K562 (cell line): Measurements from ENCODE around the gene ICAM3. TPM values are rescaled to one million over a fixed set of nuclear protein-coding genes. Genes with fewer than 3 reads are reported as not detected.

Experiments used
- BMI1 ChIP-seq: fragments of 150-350 bp; IDR thresholded peaks from 2 replicates; pipeline ENCODE4 v1.6.1; 2014; ENCODE audit warnings: low read length
- BRCA1 ChIP-seq, 2 experiments: fragments of 450-650 bp in 1 of 2; sonication (generic) in 1 of 2; formaldehyde crosslinking in 1 of 2; IDR thresholded peaks; 2 replicates each; pipeline versions ENCODE4 v1.5.0 to v1.6.1; 2017 to 2020; ENCODE audit warnings: mild to moderate bottlenecking in 1 of 2, missing genetic modification reagents in 1 of 2
- CHD1 ChIP-seq: fragments of 200-600 bp; sonication (generic); IDR thresholded peaks from one replicate; pipeline ENCODE4 v1.6.1; 2012; ENCODE audit warnings: mild to moderate bottlenecking, moderate library complexity, low read length, inconsistent platforms
- ESRRB ChIP-seq: fragments of 250-450 bp; sonication (Bioruptor Pico); IDR thresholded peaks from 2 replicates; pipeline ENCODE4 v1.5.0; 2020; ENCODE audit warnings: mild to moderate bottlenecking, moderate library complexity, borderline replicate concordance
- FOXK2 ChIP-seq, 2 experiments: fragments of 450-650 bp; IDR thresholded peaks in 1 of 2; conservative IDR thresholded peaks in 1 of 2; 2 replicates each; pipeline ENCODE4 v1.6.1; 2016; ENCODE audit warnings: low read depth in 2 of 2, mild to moderate bottlenecking in 1 of 2
- KLF6 ChIP-seq: fragments of 250-450 bp; sonication (Bioruptor Pico); IDR thresholded peaks from 2 replicates; pipeline ENCODE4 v1.4.0; 2020; ENCODE audit warnings: mild to moderate bottlenecking, moderate library complexity, borderline replicate concordance
- PHTF2 ChIP-seq: fragments of 250-450 bp; sonication (Bioruptor Pico); IDR thresholded peaks from 2 replicates; pipeline ENCODE4 v1.5.0; 2021; ENCODE audit warnings: mild to moderate bottlenecking
- RFX7 ChIP-seq: fragments of 250-450 bp; sonication (Bioruptor Pico); IDR thresholded peaks from 2 replicates; pipeline ENCODE4 v1.5.1; 2021; ENCODE audit warnings: mild to moderate bottlenecking
- SMARCC2 ChIP-seq: fragments of 450-650 bp; IDR thresholded peaks from 2 replicates; pipeline ENCODE4 v1.6.1; 2017; ENCODE audit warnings: antibody characterized with exemption, moderate library complexity, mild to moderate bottlenecking, low read depth
- SPI1 ChIP-seq: IDR thresholded peaks from 2 replicates; pipeline ENCODE4 v1.6.1; 2011; ENCODE audit warnings: low read depth, low read length, control low read depth, borderline replicate concordance
- SRSF7 ChIP-seq: fragments of 200-400 bp; formaldehyde crosslinking; optimal IDR thresholded peaks from 2 replicates; pipeline ENCODE3; 2017; ENCODE audit warnings: mild to moderate bottlenecking, low read depth, low read length
- STAT6 ChIP-seq: sonication (generic); formaldehyde crosslinking; IDR thresholded peaks from 2 replicates; pipeline ENCODE4 v1.8.1; 2023; ENCODE audit warnings: mild to moderate bottlenecking, missing genetic modification reagents
- ZBTB12 ChIP-seq: fragments of 250-450 bp; sonication (Bioruptor Pico); IDR thresholded peaks from 2 replicates; pipeline ENCODE4 v1.4.0; 2020
- ZBTB49 ChIP-seq: sonication (generic); formaldehyde crosslinking; IDR thresholded peaks from 2 replicates; pipeline ENCODE4 v1.8.0; 2022; ENCODE audit warnings: missing genetic modification reagents, mild to moderate bottlenecking, borderline replicate concordance
- ZNF197 ChIP-seq: fragments of 200-800 bp; sonication (Bioruptor generic); IDR thresholded peaks from 2 replicates; pipeline ENCODE4 v1.6.1; 2016; ENCODE audit warnings: low read depth, missing genetic modification characterization, missing compliant biosample characterization
- ZNF24 ChIP-seq: fragments of 450-650 bp; IDR thresholded peaks from 2 replicates; pipeline ENCODE4 v1.6.1; 2016
- ZNF586 ChIP-seq: fragments of 450-650 bp; formaldehyde crosslinking; conservative IDR thresholded peaks from 2 replicates; pipeline ENCODE4 v1.4.0; 2020; ENCODE audit warnings: mild to moderate bottlenecking, moderate library complexity
- polyA plus RNA-seq, 8 experiments: library from polyadenylated mRNA; depleted of rRNA in 4 of 8; stranded (reverse) in 5 of 8; unstranded in 3 of 8; fragments of >200 nt; fragmentation: Nextera tagmentation in 2 of 8; fragmentation: Illumina TruSeq in 1 of 8; extraction: Ambion mirVana in 2 of 8; extraction: Trizol in 1 of 8; gene quantifications; 2 replicates each; pipeline versions ENCODE4 v1.2.1 to v1.2.3, GENCODE V29; 2011 to 2014; ENCODE audit warnings: inconsistent platforms in 1 of 8, missing spikeins in 1 of 8
- total RNA-seq, 7 experiments: library from RNA; depleted of rRNA in 6 of 7; stranded (reverse); fragments of >200 nt in 6 of 7; fragmentation: Illumina TruSeq in 2 of 7; extraction: Trizol in 2 of 7; gene quantifications; 2 replicates each; pipeline versions ENCODE4 v1.2.1 to v1.2.3, GENCODE V29; 2011 to 2021; ENCODE audit warnings: low replicate concordance in 1 of 7
- TF ChIP-seq, protein P1 (sequence below): fragments of 450-650 bp; IDR thresholded peaks from 2 replicates; pipeline ENCODE4 v1.7.1; 2018; ENCODE audit warnings: mild to moderate bottlenecking, low read depth; ENCODE audit not compliant: partially characterized antibody

Gene ICAM3
- total and polyA plus RNA-seq, 9 of the 15 experiments (the other 6 are each of a cell fraction or from before 2014, with no cell fraction given): 6.5 to 39.5 (median 24.2) TPM

DNA sequence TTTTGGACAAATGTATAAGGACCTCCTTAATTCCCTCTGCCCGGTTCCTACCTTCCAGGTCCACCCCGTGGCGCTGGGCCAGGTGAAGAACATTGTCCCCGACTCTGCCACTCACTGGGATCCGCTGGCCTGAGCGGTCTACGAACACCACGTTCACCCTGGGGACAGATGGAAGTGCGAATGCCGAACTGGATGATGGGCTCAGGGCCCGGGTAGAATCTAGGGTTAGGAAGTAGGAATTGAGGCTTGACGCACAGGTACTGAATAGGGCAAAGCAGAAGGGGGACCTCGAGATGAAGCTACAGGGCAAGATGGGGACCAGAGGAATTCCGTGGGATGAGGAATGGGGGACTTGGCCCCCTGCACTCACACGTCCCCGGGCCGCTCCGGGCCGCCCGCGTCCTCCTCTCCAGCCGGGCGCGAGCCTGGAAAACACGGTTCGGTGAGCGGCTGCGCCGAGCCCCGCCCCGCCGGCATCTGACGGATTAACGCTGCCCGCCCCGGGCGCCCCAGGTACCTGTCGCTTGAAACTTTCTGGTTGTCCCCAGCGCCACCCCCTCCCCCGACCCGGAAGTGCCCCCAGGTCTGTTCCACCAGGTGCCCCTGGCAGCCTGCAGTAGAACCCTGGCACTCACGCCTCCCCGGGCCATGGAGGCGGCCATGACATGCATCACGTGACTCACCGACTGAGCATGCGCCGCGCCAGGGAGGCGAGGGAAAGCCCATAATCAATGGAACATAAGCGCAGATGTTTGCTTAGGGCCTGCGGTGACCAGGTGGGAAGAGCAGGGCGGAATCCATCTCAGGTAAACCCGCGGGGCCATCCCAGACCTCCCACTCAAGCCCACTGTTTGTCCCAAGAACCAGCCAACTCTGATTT, 23.8 kb downstream of the ICAM3 start, which contains the start of gene FDX2 (continued):
- TF ChIP-seq STAT6 (CRISPR knock-in tag): no peak
- TF ChIP-seq ZNF197 (CRISPR knock-in tag): no peak
- no peak for TF ChIP-seq PHTF2 (CRISPR knock-in tag)
- TF ChIP-seq ZNF24: no peak
- TF ChIP-seq SRSF7: no peak
- TF ChIP-seq ZNF586: no peak
- TF ChIP-seq CHD1: no peak
- no peak for TF ChIP-seq ZBTB12
- TF ChIP-seq BRCA1 (IDR thresholded peaks at IDR 0.05): no peak
- no peak for TF ChIP-seq BRCA1 (CRISPR knock-in tag; IDR thresholded peaks at IDR 0.05)
- no peak for TF ChIP-seq ZBTB49 (CRISPR knock-in tag)
- TF ChIP-seq ESRRB (CRISPR knock-in tag): no peak
- no peak for TF ChIP-seq KLF6 (CRISPR knock-in tag)
- no peak for TF ChIP-seq SPI1
- peak; percentile 34 to 74; a peak in 2 of 4 replicates for TF ChIP-seq FOXK2 (conservative IDR thresholded peaks at IDR 0.05 in 1 of 2, IDR thresholded peaks at IDR 0.05 in 1 of 2; ENCODE audit: low read depth in 2 of 2)
- no peak for TF ChIP-seq SMARCC2
- TF ChIP-seq BMI1: no peak
- no peak for TF ChIP-seq RFX7
- TF ChIP-seq, protein P1, sequence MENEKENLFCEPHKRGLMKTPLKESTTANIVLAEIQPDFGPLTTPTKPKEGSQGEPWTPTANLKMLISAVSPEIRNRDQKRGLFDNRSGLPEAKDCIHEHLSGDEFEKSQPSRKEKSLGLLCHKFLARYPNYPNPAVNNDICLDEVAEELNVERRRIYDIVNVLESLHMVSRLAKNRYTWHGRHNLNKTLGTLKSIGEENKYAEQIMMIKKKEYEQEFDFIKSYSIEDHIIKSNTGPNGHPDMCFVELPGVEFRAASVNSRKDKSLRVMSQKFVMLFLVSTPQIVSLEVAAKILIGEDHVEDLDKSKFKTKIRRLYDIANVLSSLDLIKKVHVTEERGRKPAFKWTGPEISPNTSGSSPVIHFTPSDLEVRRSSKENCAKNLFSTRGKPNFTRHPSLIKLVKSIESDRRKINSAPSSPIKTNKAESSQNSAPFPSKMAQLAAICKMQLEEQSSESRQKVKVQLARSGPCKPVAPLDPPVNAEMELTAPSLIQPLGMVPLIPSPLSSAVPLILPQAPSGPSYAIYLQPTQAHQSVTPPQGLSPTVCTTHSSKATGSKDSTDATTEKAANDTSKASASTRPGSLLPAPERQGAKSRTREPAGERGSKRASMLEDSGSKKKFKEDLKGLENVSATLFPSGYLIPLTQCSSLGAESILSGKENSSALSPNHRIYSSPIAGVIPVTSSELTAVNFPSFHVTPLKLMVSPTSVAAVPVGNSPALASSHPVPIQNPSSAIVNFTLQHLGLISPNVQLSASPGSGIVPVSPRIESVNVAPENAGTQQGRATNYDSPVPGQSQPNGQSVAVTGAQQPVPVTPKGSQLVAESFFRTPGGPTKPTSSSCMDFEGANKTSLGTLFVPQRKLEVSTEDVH: peak; percentile 43
